Activated T-helper 2 cell treated with anti-CD3 and anti-CD28 coated beads, Interferon-gamma antibody, Interleukin-2, Interleukin-4, amounts not matched to agents 10 μg/mL and 5 μg/mL and 100 μg/mL, durations not matched to agents 14 hours and 24 hours and 36 hours (primary cell): Measurements from ENCODE around the gene SLC35A1. TPM values are rescaled to one million over a fixed set of nuclear protein-coding genes. Genes with fewer than 3 reads are reported as not detected.
A peak's percentile ranks its signal among the peaks of the same experiment; 100 is the strongest.
"Not testable (repeated sequence)": the region's sequence is repeated elsewhere in the genome, so short reads cannot be mapped to it uniquely, and the experiment has no call there.

ENCODE experiments used
- DNase-seq: peaks from one replicate; pipeline ENCODE4 v3.0.0; 2021; ENCODE audit warnings: low spot score
- H3K27ac Mint-ChIP-seq: one replicate; pipeline ENCODE4 v1.8.0; 2021; ENCODE audit warnings: mixed read lengths
- H3K27me3 Mint-ChIP-seq: one replicate; pipeline ENCODE4 v1.8.0; 2021; ENCODE audit warnings: low read depth, mixed read lengths
- H3K36me3 Mint-ChIP-seq: one replicate; pipeline ENCODE4 v1.8.0; 2021; ENCODE audit warnings: low read depth, mixed read lengths
- H3K4me1 Mint-ChIP-seq: one replicate; pipeline ENCODE4 v1.8.0; 2021; ENCODE audit warnings: low read depth, mixed read lengths
- H3K4me3 Mint-ChIP-seq: one replicate; pipeline ENCODE4 v1.8.0; 2021; ENCODE audit warnings: low read depth, mild to moderate bottlenecking, moderate library complexity, mixed read lengths
- H3K9me3 Mint-ChIP-seq: one replicate; pipeline ENCODE4 v1.8.0; 2021; ENCODE audit warnings: mixed read lengths
- intact Hi-C: fragments of 100-400 bp; cut with micrococcal nuclease; formaldehyde crosslinking; loops from one replicate; pipeline ENCODE4 v1.15.1; 2023
- total RNA-seq: library from RNA; stranded (reverse); gene quantifications from 2 replicates; pipeline ENCODE4 v1.2.3, GENCODE V29; 2022

The SLC35A1 gene
- total RNA-seq, 1 donor from 2014 or later = 10.5 TPM

DNA sequence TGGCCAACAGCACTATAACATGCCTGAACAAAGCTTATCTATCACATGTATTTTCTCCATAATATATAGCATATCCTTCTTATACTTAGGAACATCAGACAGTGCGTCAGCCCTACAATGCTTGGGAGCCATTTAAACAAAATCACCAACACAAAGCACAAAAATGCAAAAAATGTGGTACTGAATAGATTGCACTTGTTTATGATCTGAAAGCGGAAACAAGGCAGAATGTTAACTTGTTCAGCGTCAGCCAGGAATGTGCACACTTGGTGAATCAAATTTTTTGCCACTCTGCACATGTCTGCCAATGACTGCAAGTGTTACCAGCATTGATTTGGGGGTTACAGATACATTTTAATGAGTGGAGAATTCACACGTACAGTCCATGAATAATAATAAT lies 14.8 kb downstream of the SLC35A1 start:
- Mint-ChIP-seq H3K4me1 (peaks cover 2% of the 10 kb centered on the region), H3K4me3 (no peak overlapping the region), H3K36me3 (peaks cover 16% of the 10 kb centered on the region), H3K27ac (no peak overlapping the region), H3K9me3 (no peaks in the 10 kb centered on the region), H3K27me3 (no peaks in the 10 kb centered on the region)
- intact Hi-C loops = no loop called here
- no peak for DNase-seq

DNA sequence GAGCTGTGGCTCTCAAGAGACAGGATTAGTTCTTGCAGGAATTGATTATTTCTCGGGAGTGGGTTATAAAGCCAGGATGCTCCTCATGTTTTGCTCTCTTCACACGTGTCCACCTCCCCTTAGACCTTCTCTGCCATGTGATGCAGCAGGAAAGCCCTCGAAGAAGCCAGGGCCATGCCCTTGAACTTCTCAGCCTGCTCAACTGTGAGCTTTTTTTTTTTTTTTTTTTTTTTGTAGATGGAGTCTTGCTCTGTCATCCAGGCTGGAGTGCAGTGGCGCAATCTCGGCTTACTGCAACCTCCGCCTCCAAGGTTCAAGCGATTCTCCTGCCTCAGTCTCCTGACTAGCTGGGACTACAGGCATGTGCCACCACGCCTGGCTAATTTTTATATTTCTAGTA lies 16.6 kb downstream of the SLC35A1 start:
- H3K9me3 Mint-ChIP-seq, H3K4me1 Mint-ChIP-seq, intact Hi-C loops, DNase-seq, H3K27me3 Mint-ChIP-seq, H3K27ac Mint-ChIP-seq, H3K4me3 Mint-ChIP-seq: not testable (repeated sequence)
- H3K36me3 Mint-ChIP-seq = peaks cover 20% of the 10 kb centered on the region

DNA sequence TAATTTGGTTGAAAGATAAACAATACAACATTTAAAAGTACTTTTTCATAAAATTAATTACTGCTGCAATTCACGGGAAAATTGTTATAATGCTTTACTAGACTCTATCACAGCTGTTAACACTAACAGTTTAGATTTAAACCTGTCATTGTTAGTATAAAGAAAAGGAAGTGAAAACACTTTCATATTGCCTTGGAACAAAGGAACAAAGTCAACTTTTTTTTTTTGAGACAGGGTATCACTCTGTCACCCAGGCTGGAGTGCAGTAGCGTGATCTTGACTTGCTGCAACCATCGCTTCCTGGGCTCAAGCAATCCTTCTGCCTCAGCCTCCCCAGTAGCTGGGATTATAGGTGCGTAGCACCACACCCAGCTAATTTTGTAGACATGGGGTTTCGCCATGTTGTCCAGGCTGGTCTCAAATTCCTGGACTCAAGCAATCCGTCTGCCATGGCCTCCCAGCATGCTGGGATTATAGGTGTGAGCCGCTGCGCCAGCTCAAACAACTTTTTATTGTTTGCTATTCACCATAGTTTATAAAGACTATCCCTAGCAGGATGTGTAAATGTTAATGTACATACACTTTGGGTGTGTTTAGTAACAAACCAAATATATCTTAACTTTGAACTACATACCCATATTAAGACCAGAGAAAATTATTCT lies 22.1 kb downstream of the SLC35A1 start:
- Mint-ChIP-seq H3K4me1 (no peaks in the 10 kb centered on the region), H3K27ac (no peak overlapping the region), H3K4me3 (no peak overlapping the region), H3K27me3 (no peaks in the 10 kb centered on the region), H3K9me3 (no peaks in the 10 kb centered on the region), H3K36me3 (peaks cover 16% of the 10 kb centered on the region)
- intact Hi-C loops = no loop called here
- DNase-seq = no peak

DNA sequence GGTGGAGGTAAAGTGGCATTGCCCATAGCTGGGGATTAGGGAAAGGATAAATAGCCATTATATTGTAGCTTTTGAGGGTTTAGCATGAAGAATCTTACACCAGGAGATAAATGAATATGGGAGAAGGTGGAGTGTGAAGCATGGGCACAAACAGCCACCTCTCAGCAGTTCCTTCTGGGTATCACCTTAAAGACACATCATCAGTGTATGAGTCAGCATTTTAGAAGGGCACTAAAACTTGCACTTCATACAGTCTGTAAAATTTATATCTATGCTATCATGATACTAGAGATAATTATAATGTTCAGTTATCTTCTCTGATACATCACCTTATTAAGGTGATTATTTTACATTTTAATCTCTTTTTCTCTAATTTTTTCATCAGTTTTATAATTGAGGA lies 25.3 kb downstream of the SLC35A1 start:
- Mint-ChIP-seq H3K9me3 (no peaks in the 10 kb centered on the region), H3K4me1 (peaks cover 4% of the 10 kb centered on the region), H3K27me3 (no peaks in the 10 kb centered on the region), H3K36me3 (peaks cover 20% of the 10 kb centered on the region), H3K27ac (no peak overlapping the region), H3K4me3 (no peak overlapping the region)
- no peak for DNase-seq
- intact Hi-C loops = no loop called here

DNA sequence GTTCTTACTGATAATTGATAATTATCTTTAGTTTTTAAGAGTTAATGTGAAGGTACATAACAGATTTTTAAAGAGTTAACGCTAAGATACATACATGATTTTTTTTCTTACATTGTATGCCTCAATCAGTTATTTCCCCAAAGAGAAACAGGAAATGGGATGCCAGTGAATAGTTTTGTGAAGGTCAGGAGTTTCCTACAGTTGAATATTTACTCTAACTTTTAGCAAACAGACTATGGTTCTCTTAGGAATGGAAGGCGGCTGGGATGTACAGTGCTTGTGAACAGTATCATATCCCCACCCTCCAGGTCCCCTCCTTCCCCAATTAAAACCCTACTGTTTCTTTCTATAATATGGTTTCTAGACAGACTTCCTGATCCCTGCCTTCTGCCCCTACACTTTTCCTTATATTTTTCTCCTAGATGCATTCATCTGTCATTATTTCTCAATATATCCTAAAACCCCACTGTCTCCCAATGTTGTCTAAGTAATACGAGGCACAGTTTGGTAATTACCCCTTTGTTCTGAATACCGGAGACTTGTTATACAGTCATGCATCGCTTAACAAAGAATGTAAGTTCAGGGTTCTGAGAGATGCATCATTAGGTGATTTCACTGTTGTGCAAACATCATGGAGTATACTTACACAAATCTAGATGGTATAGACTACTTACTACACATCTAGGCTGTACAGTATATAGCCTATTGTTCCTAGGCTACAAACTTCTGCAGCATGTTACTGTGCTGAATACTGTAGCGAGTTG lies 29.2 kb downstream of the SLC35A1 start:
- Mint-ChIP-seq H3K36me3 (peaks cover 37% of the 10 kb centered on the region), H3K9me3 (no peaks in the 10 kb centered on the region), H3K27ac (peak overlapping the region; percentile 31), H3K4me1 (peaks cover 6% of the 10 kb centered on the region), H3K27me3 (no peaks in the 10 kb centered on the region), H3K4me3 (no peak overlapping the region)
- intact Hi-C loops = no loop called here
- no peak for DNase-seq

DNA sequence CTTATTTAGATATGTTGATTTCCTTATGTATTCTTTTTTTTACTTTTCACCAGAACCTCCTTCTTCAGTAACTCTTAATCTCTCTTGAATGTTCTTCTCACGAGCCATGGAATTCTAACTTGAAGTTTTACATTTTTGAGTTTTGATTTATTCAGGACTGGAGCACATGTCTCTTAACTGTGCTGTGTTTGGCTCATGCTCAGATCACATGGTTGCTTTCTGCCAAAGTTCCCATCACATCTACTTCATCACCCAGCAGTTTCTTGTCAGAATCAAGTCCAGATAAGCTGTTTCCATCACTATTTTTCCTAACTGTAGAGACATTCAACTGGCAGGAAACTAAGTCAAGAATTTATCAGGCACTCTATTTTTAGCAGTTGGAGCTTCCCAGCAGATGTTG lies 31.7 kb downstream of the SLC35A1 start:
- H3K27ac Mint-ChIP-seq = no peak overlapping the region
- no peak for DNase-seq
- no peaks in the 10 kb centered on the region for H3K9me3 Mint-ChIP-seq
- peaks cover 40% of the 10 kb centered on the region for H3K36me3 Mint-ChIP-seq
- no peak overlapping the region for H3K4me3 Mint-ChIP-seq
- no peaks in the 10 kb centered on the region for H3K27me3 Mint-ChIP-seq
- peaks cover 6% of the 10 kb centered on the region for H3K4me1 Mint-ChIP-seq
- intact Hi-C loops = no loop called here

DNA sequence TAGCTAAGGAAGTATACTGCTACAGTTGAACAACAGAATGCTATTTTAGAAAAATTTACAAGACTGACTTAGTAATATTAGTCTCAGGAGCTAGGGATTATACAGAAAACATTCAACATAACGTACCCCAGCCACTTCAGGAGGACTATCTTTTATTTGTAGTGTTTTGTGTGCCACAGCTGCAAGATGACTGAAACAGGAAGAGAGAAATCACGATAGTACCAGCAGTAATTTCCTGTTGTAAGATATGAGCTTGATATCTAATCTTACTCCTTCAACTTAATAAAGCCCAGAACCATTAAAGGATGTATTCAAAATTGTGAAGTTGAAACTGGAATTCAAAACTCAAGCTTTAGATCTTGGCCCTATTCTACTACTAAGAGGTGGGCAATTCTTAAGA lies 42.1 kb downstream of the SLC35A1 start:
- peaks cover 60% of the 10 kb centered on the region for H3K36me3 Mint-ChIP-seq
- intact Hi-C loops = no loop called here
- no peaks in the 10 kb centered on the region for H3K27me3 Mint-ChIP-seq
- H3K9me3 Mint-ChIP-seq = no peaks in the 10 kb centered on the region
- no peak overlapping the region for H3K4me3 Mint-ChIP-seq
- no peak for DNase-seq
- H3K4me1 Mint-ChIP-seq = peaks cover 8% of the 10 kb centered on the region
- H3K27ac Mint-ChIP-seq = no peak overlapping the region

DNA sequence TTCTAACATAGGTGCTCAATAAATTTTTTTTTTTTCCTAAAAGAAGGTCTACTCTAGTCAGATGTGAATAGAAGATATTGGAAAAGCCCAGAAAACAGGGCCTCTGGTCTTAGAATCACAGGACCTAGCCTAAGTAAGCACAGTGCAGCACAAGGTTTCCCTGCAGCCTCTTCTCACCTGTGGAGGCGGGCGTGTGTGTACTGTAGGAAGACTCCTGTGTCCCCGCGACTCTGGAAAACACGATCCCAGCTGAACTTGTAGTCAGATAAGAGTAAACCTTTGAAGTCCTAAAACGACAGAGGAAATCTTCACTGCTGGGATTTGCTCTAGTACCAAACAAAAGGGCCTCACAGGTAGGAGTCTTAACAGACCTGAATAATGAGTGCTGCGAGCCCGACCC lies 45.7 kb downstream of the SLC35A1 start:
- intact Hi-C loops = no loop called here
- Mint-ChIP-seq H3K4me1 (peaks cover 8% of the 10 kb centered on the region), H3K4me3 (no peak overlapping the region), H3K36me3 (peaks cover 60% of the 10 kb centered on the region), H3K27ac (no peak overlapping the region), H3K27me3 (no peaks in the 10 kb centered on the region), H3K9me3 (no peaks in the 10 kb centered on the region)
- no peak for DNase-seq

DNA sequence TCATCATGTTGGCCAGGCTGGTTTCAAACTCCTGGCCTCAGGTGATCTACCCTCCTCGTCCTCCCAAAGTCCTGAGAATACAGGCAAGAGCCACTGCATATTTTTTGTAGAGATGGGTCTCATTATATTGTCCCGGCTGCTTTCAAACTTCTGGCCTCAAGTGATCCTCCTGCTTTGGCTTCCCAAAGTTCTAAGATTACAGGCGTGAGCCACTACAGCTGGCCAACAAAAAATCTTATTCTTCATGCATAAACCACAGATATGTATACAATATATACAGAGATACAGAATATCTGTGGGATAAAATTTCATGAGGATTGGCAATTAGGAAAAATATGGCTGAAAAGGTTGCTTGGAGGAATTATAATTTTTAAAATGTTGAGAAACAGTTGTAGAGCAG lies 49.9 kb downstream of the SLC35A1 start:
- intact Hi-C loops = no loop called here

DNA sequence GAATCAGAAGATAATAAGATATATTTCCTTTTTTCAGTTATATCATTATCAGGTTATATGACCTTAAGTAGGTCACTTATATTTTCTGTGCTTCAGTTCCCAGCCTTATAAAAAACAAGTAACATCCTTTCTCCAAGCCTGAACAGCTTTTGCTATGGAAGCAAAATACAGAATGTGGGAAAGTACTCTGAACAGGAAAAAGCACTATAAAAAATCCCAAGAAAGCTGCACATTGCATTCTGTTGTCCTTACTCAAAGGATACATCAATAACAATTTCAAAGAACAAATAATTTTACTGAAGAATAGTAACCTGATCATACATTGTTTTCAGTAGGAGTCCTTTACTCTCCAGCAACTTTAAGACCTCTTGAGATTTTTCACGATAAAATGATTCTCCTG lies 56.4 kb downstream of the SLC35A1 start:
- Mint-ChIP-seq H3K27ac (no peak overlapping the region), H3K9me3 (no peaks in the 10 kb centered on the region), H3K4me3 (no peak overlapping the region), H3K4me1 (peaks cover 4% of the 10 kb centered on the region), H3K27me3 (no peaks in the 10 kb centered on the region), H3K36me3 (peaks cover 46% of the 10 kb centered on the region)
- intact Hi-C loops = no loop called here
- no peak for DNase-seq

More for the DNA sequence above, 49.9 kb downstream of the SLC35A1 start:
- Mint-ChIP-seq H3K36me3 (peaks cover 53% of the 10 kb centered on the region), H3K9me3 (no peaks in the 10 kb centered on the region), H3K27ac (no peak overlapping the region), H3K4me1 (no peaks in the 10 kb centered on the region), H3K4me3 (no peak overlapping the region), H3K27me3 (no peaks in the 10 kb centered on the region)
- DNase-seq = no peak

DNA sequence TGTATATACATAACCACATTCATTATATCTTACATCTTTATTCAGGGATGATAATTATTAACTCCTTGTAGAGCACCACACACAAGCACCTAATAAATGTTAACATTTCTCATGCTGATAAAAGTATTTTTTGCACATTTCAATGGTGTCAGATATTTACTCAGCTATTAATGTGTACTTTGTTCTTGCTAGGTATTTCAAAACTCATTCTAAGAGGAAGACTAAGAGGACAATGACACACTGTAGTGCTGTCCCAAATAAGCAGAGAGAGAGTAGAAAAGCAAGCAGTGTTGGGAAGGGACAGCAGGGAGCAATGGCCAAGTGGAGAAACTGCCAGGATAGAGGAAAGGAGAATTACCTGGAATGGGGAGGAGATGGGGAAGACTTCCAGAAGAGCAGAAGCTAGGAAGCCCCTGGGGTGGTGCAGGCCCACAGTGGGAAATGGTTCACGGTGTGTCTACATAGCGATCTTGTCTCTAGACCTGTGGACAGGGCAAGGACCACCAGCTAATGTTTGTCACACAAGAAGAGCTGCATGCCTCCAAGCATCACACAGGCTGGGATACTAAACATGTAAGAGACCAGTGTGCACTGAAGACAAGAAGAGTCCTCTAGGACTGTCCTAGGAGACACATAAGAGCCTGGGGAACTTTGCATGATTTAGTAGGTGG lies 61.7 kb downstream of the SLC35A1 start:
- peaks cover 33% of the 10 kb centered on the region for H3K36me3 Mint-ChIP-seq
- no peak for DNase-seq
- H3K9me3 Mint-ChIP-seq = peaks cover 4% of the 10 kb centered on the region
- H3K27ac Mint-ChIP-seq = no peak overlapping the region
- no peak overlapping the region for H3K4me3 Mint-ChIP-seq
- H3K27me3 Mint-ChIP-seq = no peaks in the 10 kb centered on the region
- H3K4me1 Mint-ChIP-seq = peaks cover 2% of the 10 kb centered on the region
- intact Hi-C loops = no loop called here

DNA sequence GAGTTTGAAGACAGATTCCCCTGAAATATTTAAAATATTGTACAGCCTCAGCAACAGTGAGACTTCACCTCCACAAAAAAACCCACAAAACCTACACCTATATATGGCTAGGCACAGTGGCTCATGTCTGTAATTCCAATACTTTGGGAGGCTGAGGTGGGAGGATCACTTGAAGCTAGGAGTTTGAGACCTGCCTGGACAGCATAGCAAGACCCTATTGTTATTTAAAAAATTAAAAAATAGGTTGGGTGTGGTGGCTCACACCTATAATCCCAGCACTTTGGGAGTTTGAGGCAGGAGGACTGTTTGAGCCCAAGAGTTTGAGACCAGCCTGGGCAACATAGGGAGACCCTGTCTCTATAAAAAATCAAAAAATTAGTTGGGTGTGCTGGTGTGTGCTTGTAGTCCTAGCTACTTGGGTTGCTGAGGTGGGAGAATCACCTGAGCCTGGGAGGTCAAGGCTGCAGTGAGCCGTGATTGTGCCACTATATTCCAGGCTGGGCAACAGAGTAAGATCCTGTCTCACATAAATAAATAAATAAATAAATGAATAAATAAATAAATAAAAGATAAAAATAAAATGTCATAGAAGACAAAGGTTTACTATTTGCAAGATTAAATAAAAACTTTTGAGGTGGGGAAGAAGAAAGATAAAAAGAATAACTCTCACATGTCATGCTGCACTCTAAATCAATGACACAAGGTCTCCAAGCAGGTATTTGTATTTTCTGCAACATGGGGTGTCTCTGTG lies 65.9 kb downstream of the SLC35A1 start:
- DNase-seq = no peak
- intact Hi-C loops = no loop called here
- H3K9me3 Mint-ChIP-seq = peaks cover 10% of the 10 kb centered on the region

More for the DNA sequence above, 65.9 kb downstream of the SLC35A1 start:
- Mint-ChIP-seq H3K27ac (no peak overlapping the region), H3K36me3 (peaks cover 50% of the 10 kb centered on the region), H3K4me1 (peaks cover 2% of the 10 kb centered on the region), H3K27me3 (no peaks in the 10 kb centered on the region), H3K4me3 (no peak overlapping the region)
